Gastrocnemius medialis (tissue), 4 donors: ENCODE results near the gene SLC26A4.

Experiments
- POLR2A ChIP-seq, 2 donors: fragments of 450-650 bp; IDR thresholded peaks; one replicate each; pipeline ENCODE4 v1.6.1; 2017; ENCODE audit warnings: antibody characterized with exemption in 2 of 2, mild to moderate bottlenecking in 2 of 2, moderate library complexity in 2 of 2
- TF ChIP-seq, protein P1 (sequence below), 5 experiments: fragments of 450-650 bp in 3 of 5; fragments of 200-600 bp in 2 of 5; sonication (generic) in 2 of 5; IDR thresholded peaks in 4 of 5; conservative IDR thresholded peaks in 1 of 5; 1 replicate in 4 of 5; 2 replicates in 1 of 5; pipeline ENCODE4 v1.5.1; 2016 to 2019; ENCODE audit warnings: antibody characterized with exemption in 5 of 5, mild to moderate bottlenecking in 3 of 5, moderate library complexity in 3 of 5

DNA sequence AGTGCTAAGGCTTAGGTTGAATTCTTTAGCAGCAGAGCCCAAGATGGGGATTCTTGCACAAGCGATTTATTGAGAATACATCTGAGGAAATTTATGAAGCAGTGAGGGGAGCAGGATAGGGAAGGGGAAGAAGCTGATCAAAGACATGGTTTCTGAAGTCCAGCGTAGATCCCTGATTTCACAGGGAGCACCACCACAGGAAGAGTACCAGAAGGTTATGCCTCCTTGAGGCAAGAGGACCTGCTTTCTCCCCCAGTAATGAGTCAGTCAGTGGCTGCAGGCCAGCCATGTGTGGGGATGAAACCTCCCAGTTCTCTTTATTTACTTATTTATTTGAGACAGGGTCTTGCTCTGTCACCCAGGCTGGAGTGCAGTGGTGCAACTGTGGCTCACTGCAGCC lies 48.3 kb downstream of the SLC26A4 start:
- TF ChIP-seq, protein P1, sequence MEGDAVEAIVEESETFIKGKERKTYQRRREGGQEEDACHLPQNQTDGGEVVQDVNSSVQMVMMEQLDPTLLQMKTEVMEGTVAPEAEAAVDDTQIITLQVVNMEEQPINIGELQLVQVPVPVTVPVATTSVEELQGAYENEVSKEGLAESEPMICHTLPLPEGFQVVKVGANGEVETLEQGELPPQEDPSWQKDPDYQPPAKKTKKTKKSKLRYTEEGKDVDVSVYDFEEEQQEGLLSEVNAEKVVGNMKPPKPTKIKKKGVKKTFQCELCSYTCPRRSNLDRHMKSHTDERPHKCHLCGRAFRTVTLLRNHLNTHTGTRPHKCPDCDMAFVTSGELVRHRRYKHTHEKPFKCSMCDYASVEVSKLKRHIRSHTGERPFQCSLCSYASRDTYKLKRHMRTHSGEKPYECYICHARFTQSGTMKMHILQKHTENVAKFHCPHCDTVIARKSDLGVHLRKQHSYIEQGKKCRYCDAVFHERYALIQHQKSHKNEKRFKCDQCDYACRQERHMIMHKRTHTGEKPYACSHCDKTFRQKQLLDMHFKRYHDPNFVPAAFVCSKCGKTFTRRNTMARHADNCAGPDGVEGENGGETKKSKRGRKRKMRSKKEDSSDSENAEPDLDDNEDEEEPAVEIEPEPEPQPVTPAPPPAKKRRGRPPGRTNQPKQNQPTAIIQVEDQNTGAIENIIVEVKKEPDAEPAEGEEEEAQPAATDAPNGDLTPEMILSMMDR (IDR thresholded peaks at IDR 0.05 in 4 of 5, conservative IDR thresholded peaks at IDR 0.05 in 1 of 5), result no peak
- no peak for TF ChIP-seq POLR2A (IDR thresholded peaks at IDR 0.05)
